ENCODE data around the gene CLASRP. TPM values are rescaled to one million over a fixed set of nuclear protein-coding genes. Genes with fewer than 3 reads are reported as not detected.

Gene CLASRP
- total RNA-seq, 1 experiment from 2014 or later: 79.9 TPM

- peaks cover 3 to 12% of the 10 kb centered on the region in 2 experiments; a peak in 3 of 4 replicates for H3K4me1 ChIP-seq (ENCODE audit: control insufficient read depth in 1 of 2, insufficient read depth in 2 of 2, low read length in 2 of 2)
Measured at GRCh38 chr19:45102481-45102880, 63.6 kb downstream of the CLASRP start.

More at GRCh38 chr19:45102481-45102880, 63.6 kb downstream of the CLASRP start:
- no peak for DNase-seq (ENCODE audit: low read depth, low spot score)
- no peaks in the 10 kb centered on the region for H3K9me2 ChIP-seq (ENCODE audit: insufficient read depth)
- H3K79me2 ChIP-seq (ENCODE audit: insufficient read depth, low read length): peaks cover 90% of the 10 kb centered on the region
- H3K27ac ChIP-seq (ENCODE audit: low read depth, low read length): no peak overlapping the region
- no peaks in the 10 kb centered on the region; the same call in 1 of the 2 replicates for H4K20me1 ChIP-seq (ENCODE audit: insufficient read depth)
- no peak overlapping the region for H2AFZ ChIP-seq (ENCODE audit: low read depth, low read length, poor library complexity, severe bottlenecking)
- H3K4me2 ChIP-seq (ENCODE audit: low read length): no peak overlapping the region
- H3K4me3 ChIP-seq (replicated peaks in 1 of 2; ENCODE audit: low read depth in 1 of 2, low read length in 2 of 2): no peak overlapping the region
- CTCF ChIA-PET: no interaction called here
- H3K9me3 ChIP-seq (ENCODE audit: control insufficient read depth in 1 of 2, insufficient read depth in 1 of 2, low read depth in 1 of 2, low read length in 2 of 2): no peaks in the 10 kb centered on the region
- RAD21 ChIA-PET (ENCODE audit: low non-redundant PET in 1 of 2, low total read pairs in 2 of 2, uncharacterized antibody in 2 of 2, unreplicated experiment in 2 of 2): no interaction called here
- no peak for ATAC-seq
- intact Hi-C loops (cut with micrococcal nuclease): no loop called here
- TF ChIP-seq REST (IDR thresholded peaks at IDR 0.05; ENCODE audit: low read depth) (no peak), SRF (IDR thresholded peaks at IDR 0.05; ENCODE audit: low read depth) (no peak), ZFX (IDR thresholded peaks at IDR 0.05) (no peak), EGR1 (IDR thresholded peaks at IDR 0.05; ENCODE audit: low read depth) (no peak), ZBTB33 (IDR thresholded peaks at IDR 0.05; ENCODE audit: extremely low read depth, insufficient replicate concordance, low read length) (no peak), POLR2A (IDR thresholded peaks at IDR 0.05; ENCODE audit: borderline replicate concordance, extremely low read depth, insufficient read depth, insufficient read length) (no peak), POLR2AphosphoS5 (IDR thresholded peaks at IDR 0.05; ENCODE audit: low read depth, low read length) (no peak), ATF3 (IDR thresholded peaks at IDR 0.05) (no peak), CTCF (IDR thresholded peaks at IDR 0.05 in 2 of 3, conservative IDR thresholded peaks at IDR 0.05 in 1 of 3; ENCODE audit: borderline replicate concordance in 1 of 3, insufficient read depth in 1 of 3, low read depth in 2 of 3, low read length in 2 of 3) (no peak), EZH2 (IDR thresholded peaks at IDR 0.05) (no peak), JUND (IDR thresholded peaks at IDR 0.05) (no peak), EZH2phosphoT487 (IDR thresholded peaks at IDR 0.05; ENCODE audit: borderline replicate concordance) (no peak), MAX (IDR thresholded peaks at IDR 0.05) (no peak), RAD21 (IDR thresholded peaks at IDR 0.05; ENCODE audit: low read depth) (no peak)
- no peak overlapping the region for H3K9ac ChIP-seq (ENCODE audit: low read length)
- no TSS peak for BruUV-seq (replicated peaks)
- POLR2A ChIA-PET: no interaction called here
- H3K36me3 ChIP-seq (ENCODE audit: control insufficient read depth in 1 of 2, insufficient read depth in 2 of 2, low read length in 2 of 2): no peaks in the 10 kb centered on the region
- no peaks in the 10 kb centered on the region for H3K27me3 ChIP-seq (ENCODE audit: insufficient read depth, low read length)

All from HCT116 (cell line).